NCI-H1417 treated with DMSO at 0.1 percent for 48 hours (cell line): Measurements from ENCODE around the gene TBC1D14.

Experiments
- DNase-seq: peaks from one replicate; lab custom pipeline; 2025; lab: John Stamatoyannopoulos, UW

The TBC1D14 gene

DNA sequence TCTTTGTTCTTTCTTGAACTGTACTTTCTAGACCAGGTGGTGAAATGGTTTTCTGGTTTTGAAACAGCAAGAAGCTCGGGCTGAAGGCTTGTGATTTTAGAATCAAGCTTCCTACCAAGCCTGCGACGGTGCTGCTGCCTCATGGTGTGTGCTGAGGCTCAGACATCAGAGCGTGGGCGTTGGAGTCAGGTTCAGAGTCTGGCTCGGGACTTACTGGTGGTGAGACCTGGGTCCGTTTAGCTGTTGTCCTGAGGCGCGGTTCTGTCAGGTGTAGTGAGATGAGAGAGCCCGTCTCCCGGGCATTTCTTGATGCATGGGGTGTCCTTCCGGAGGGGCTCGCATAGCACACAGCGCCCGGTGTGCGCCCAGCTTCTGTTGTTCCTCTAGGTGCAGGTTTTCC lies 113.9 kb downstream of the TBC1D14 start:
- no peak for DNase-seq

DNA sequence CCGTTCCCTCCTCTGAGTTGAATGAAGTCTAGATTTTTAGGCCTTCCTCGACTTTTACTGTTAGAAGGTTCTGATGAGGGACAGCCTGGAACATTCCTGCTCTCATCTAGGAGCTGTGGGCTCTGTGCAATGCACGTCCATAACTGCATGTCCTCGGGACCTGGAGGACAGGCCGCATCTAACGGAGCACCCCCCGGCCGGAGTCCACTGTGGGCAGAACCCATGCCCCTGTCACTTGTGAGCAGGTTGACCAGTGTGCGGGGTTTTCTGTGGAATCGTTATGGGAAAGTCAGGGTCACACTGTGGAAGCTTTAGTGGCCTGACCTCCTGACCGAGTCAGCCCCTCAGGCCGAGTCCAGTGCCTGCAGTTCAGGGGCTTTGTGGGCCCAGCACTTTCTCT lies 114.3 kb downstream of the TBC1D14 start:
- no peak for DNase-seq

DNA sequence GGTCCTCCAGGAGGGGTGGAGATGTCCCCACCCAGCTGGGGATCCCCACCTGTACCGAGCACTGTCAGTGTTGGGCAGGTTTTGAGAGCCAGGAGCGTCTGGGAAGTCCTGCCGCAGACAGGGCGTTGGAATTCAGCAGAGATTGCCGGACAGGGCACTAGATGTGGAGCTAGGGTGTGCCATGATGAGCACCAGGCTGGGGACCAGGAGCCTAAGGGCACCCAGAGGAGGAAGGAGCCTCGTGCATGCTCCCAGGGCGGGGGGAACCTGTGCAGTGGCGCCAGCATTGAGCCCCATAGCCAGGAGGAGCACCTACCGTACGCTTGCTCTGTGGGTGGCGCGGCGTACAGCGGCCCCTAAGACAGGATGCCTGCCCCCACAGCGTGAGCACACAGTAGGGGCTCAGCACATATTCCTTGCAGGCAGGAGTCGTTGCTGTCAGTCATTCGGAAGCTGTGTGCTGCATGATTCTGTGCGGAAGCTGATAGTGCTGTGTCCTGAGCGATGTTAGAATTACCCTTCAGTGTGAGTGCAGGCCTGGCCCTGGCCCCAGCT lies 114.8 kb downstream of the TBC1D14 start:
- no peak for DNase-seq

DNA sequence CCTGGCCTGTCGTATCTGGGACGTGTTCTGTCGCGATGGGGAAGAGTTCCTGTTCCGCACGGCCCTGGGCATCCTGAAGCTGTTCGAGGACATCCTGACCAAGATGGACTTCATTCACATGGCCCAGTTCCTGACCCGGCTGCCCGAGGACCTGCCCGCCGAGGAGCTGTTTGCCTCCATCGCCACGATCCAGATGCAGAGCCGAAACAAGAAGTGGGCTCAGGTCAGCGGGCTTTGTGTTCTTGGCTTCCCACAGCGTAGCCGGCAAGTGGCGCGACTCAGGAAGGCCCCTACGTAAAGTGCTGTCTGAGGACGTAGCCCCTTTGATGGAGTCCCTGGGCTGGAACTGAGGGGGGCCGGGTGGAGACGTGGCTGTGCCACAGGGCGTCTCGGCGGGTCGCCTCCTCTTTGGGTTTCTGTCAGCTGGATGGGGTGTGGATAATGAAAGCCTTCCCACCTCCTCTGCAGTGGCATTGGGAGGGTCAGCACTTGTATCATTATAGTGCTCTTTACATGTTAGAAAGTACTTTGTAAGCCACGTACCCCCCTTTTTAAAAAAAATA lies 115.5 kb downstream of the TBC1D14 start:
- no peak for DNase-seq

DNA sequence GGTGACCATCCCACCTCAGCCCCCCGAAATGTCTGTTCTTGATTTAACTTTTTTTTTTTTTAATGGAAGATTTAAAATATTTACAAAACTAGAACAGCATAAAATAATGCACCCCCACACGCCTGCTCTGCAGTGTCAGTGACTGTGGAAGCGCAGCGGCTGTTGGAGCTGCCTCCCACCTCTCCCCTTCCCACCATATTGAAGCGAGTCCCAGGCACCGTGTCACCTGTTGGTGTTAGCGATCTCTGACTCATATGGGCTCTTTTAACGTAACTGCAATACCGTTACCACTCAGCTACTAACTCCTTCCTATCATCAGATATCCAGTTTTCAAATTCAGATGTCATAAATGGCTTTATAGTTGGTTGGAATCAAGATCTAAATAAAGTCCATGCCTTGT lies 116.5 kb downstream of the TBC1D14 start:
- DNase-seq = no peak

DNA sequence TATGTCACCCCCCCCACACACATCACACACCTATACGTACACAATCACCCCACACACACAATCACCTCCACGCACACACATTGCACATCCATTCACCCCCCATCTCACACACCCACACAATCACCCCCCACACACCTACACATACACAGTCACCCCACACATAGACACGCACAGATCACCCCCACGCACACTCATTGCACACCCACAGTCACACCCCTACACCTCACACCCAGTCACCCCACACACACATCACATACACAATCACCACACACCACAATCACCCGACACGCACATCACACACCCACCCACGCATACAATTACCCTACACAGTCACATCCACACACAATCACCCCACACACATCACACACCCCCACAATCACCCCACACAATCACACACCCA lies 117.7 kb downstream of the TBC1D14 start:
- no peak for DNase-seq

DNA sequence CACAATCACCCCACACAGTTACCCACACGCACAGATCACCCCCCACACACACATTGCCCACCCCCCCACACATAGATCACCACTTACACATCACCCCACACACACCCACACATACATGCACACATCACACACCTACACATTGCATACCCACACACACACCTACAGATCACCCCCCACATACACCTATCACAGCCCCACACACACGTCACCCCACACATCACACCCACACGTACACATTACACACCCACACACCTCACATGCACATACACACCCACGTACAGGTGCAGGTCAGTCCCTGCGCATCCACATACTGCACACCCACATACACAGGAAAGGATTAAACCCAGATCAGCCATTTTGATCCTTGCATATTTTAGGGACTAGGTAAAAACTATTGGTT lies 118.3 kb downstream of the TBC1D14 start:
- no peak for DNase-seq

DNA sequence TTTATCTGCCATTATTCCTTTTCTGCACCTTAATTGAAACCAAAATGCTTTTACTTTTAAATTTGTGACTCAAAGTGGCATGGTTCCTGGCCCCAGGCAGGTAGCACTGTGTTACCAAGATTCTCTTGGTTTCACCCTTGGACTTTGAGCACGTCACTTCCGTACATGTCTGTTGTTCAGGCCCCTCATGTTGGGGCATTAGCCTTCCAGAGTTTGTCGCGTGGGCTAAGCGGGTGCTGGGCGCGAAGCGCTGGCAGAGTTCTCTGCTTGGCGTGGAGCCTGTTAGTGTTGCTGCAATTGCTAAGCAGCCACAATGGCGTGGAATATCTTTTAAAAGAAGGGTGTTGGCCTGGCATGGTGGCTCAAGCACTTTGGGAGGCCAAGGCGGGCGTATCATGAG lies 119.6 kb downstream of the TBC1D14 start:
- DNase-seq = no peak

DNA sequence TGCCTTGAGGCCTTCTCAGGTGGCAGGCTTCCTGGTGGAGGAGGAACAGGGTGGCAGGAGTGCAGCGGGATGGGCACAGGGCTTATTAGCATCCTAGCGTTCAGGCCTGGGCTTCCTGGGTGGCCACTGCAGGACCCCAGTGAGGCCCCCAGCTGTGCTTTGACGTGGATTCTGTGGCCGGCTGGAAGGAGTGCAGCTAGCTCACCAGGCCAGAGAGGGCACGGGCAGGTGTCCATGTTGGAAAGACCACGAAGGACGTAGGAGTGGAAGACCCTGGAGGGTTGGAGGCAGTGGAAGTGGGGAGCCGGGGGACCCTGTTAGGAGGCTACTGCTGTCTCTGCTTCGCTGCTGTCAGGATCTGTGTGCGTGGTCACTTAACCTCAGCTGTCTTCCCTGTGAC lies 120.3 kb downstream of the TBC1D14 start:
- no peak for DNase-seq

DNA sequence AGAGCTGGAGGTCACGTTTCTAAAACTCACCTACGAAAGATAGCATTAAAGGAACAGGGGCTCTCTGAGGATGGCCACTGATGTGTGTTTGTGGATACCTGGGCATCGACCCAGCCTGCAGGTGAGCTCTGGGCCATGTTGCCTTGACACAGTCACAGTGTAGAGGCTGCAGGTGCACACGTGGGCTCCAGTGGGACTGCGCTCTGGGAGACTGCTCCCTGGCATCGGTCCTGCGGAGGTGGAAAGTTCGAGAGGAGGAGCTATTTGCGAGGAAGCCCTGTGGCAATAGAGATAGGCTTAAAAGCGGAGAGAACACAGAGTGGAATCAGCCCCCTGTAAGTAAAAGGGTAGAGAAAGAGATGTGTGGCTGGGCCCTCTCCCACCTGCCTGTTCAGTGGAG lies 121.2 kb downstream of the TBC1D14 start:
- DNase-seq = no peak

DNA sequence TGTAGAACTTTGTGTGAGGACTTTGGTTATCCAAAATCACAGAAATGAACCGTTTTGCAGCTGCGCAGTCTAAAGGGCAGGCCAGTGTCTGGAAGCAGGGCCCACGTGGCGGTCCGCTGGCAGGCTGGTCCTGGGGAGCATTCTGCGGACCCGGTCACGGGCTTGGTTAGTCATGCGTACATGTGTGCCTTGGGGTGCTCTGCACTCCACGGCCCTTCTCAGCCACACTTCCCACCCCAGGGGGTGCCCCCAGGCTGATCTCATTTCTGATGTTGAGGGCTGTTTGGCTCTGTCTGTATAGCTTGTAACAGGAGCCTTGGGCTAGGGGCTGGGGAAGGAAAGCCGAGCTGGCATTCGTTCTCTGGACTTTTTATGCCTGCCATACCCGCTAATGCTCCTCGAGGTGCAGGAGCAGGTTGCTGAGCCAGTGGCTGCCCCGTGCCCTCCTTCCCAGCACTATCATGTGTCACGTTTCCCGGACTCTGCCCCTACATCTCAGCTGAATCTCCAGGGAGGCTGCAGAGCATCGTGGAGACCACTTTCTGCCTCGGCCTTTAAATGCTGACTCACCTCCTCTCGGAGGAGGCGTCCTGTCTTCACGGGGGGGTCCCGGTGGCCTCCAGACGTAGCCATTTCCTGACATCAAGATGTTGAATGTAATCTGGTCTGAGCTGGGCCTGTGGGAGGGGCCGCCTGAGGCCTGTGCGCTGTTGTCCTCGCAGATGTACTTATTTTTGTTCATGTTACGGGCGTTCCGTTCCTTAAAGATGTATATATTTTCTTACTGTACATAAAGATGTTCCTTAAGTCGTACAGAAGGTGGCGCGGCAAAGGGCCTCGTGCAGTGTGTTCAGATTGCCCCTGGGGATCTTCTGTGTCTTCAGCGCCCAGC lies 122.2 kb downstream of the TBC1D14 start:
- no peak for DNase-seq

DNA sequence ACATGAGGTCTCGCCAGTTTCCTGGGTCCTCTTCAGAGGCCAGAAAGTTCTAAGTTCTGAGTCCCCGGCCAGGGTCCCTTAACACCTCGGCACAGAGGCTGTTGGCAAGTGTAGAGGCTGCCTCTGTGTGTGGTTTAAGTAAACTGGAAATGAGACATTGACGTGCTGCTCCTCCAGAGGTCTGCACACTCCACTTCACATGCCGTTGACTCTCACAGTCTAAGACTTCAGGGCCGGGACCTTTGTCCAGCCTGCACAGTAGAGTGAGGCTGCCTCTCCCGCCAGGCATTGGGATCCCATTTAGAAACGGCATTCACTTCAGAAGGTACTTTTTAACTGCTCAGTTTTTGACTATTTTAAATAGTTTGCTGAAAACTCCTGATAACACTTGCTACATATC lies 123.0 kb downstream of the TBC1D14 start:
- no peak for DNase-seq

DNA sequence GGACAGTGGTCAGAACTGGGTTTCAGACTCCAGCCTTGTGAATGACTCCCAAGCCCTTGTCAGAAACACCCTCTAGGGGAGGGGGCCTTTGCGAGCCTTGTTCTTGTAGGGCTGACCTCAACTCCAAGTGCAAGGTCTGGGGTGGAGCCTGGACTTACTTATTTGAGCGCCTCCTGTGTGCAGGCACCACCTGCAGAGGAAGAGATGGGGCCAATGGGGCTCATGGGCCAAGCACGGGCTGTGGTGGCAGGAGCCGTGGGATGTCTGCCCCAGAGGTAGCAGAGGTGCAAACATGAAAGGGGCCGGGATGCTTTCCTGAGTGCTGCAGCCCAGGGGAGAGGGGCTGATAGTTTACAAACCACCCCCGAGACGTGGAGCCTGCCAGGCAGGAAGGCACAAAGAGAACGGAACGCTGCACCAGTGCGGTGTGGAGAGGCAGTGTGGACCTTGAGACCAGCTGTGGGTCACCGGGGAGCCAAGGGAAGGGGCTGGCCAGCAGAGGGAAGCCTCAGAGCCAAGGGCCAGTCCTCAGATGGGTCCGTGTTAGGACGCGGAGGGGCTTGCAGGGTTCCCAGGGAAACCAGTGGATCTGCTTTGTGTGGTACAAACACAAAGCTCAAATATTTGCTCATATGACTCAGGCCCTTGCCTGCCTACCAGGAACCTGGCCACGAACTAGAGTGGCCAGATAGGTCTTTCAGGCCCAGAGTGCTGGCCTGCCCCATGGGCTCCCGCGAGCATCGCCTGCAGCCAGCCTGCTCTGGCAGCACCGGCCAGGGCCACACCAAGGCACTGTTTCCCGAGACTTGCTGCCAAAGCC lies 124.8 kb downstream of the TBC1D14 start:
- DNase-seq = no peak

DNA sequence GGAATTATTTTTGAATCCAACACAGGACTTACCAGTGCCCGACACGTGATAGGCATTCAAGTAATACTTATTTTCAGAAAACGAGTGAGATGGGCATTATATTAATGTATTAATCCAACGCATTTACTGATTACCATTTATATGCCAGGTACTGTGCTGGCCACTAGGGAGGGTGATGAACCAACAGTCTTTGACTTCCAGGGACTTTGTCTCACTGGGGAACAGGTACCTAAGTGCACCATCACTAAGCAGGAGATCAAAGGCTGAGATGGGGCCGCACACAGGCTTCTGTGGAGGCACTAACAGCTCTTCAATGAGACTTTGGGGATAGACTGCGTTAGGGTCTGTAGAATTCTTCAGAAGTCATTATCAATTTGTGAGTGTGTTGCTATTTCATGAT lies 127.8 kb downstream of the TBC1D14 start:
- DNase-seq = no peak

DNA sequence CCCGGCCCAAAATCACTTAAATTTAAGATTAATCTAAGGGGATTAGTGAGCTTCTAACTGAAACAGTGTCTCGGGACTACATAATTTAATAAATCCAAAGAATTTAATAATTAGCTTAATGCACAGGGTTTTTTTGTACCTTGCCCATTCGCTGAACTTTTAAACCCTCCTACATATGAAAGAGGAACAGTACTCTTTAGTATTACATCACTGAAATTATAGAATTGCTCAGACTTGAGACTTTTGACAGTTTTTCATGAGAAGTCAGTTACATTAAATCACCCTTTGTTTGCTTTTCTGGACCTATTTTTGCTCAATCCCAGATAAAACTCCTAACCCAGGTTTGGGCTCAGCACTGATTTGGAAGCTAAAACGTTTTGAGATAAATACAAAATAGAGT lies 131.1 kb downstream of the TBC1D14 start:
- no peak for DNase-seq

DNA sequence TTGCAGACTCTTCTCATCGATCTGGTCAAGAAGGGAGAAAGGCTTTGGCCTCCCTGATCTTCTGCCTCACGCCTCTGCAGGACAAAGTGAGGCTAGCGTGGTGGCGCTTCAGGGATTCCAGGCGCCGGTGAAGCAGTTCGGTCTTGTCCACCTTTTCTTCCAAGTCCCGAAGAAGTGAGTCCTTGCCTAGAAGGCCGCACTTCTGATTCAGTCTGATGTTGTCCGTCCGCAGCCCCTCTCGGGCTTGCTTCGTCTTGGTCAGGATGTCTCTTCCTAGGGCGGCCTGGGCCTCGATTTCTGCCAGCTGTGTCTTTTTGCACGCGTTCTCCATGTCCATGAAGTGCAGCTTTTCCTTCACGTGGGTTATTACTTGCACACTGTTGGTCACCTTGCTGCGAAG lies 131.6 kb downstream of the TBC1D14 start:
- no peak for DNase-seq

DNA sequence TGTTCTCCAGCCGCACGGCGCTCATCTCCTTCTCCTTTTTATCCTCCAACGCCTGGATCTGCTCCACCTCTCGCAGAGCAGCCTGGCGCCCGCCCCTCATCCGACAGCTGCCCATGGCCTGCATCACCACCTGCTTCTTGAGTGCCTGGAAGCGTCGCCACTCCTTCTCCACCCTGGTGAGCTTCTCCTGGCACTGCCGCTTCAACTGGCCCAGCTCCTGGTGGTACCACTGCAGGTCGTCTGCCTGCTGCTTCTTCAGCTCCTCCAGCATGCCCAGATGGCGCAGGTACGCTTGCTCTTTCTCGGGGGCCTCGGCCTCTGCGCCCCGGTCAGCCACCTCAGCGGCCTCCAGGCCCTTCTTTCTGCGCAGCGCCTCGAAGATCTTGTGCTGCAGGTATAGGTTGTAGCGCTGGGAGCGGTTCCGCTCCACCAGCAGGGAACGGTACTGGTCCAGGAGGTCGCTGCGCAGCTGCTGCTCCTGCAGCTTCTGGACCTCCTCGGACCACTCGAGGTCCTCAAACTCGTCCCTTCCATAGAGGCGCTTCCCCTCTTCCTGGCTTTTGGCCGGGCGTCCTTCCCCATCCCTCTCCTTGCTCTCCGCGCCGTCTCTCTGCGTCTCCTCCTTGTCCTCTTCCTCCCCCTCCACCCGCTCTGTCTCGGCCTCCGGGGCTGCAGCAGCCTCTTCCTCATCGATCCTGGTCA lies 132.3 kb downstream of the TBC1D14 start:
- no peak for DNase-seq

DNA sequence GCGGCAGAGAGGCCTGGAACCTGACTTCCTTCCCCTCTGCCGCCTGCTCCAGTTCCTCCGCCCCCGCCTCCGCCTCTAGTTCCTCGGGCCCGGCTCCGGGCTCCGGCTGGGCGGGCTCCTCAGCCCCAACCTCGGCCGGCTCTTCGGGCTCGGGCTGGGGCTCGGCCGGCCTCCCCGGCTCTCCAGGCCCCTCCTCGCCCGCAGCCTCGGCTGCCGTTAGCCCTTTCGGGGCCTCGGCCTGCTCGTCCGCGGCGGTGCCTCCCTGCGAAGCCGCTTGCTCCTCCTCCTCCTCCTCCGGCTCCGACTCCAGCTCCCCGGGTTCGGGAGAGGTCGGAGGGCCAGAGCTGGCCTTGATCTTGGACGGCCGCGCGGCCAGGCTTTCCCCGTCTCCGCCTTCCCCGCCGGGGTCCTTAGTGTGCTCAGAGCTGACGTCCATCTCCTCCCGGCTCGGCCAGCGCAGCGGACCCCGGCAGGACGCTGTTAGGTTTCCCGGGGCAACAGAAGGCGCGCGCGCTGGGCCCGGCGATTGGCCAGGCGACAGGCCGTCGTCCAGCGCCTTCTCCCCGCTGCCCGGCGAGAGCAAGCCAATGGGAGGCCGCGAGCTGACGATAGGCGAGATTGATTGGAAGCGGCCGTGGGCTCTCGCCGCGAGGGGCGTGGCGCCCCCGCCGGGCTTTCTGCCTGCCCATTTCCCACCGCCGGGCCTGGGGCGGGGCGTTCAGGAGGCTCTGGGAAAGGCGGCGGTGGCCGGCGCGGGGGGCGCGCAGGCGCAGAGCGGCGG lies 133.1 kb downstream of the TBC1D14 start:
- peak; percentile 81 for DNase-seq

DNA sequence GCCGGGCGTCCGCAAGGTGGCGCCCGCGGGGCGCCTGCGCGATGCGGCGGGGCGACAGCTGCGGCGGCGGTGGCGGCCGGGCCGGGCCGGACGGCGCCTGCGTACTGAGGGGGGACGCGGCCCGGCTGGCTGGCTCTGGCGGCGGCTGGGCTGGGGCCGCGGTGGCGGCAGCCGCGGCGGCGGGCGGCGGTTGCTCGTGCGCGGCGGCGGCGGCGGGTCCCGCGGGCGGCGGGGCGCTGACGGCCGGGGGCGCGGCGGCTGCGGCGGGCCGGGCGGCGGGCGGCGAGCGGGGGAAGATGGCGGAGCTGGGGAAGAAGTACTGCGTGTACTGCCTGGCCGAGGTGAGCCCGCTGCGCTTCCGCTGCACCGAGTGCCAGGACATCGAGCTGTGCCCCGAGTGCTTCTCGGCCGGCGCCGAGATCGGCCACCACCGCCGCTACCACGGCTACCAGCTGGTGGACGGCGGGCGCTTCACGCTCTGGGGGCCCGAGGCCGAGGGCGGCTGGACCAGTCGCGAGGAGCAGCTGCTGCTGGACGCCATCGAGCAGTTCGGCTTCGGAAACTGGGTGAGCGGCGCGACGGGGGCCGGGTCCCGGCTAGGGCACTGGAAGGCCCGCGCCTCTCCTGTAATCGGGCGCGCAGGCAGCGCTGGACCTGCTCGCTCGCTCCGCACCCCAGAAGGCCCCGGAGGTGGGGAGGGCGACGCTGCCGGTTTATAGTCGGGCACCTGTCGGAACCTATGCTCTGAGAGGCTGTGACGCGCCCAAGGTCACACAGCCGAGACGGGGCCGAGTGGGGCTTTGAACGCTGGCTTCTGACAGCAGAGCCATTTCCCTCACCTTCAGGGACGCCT lies 133.9 kb downstream of the TBC1D14 start, which contains the start of gene TADA2B:
Gene TADA2B, plus strand, starts transcription at position 89 of the 853 bp plus-strand sequence. Its CDS starts 208 bp downstream, at position 297.
- no peak for DNase-seq
